ENCODE data around the gene PLAGL1. TPM values are rescaled to one million over a fixed set of nuclear protein-coding genes. Genes with fewer than 3 reads are reported as not detected.
A peak's percentile ranks its signal among the peaks of the same experiment; 100 is the strongest.

The PLAGL1 gene
- total RNA-seq, 2 donors from 2014 or later, result 13.2 to 25.8 TPM

DNA sequence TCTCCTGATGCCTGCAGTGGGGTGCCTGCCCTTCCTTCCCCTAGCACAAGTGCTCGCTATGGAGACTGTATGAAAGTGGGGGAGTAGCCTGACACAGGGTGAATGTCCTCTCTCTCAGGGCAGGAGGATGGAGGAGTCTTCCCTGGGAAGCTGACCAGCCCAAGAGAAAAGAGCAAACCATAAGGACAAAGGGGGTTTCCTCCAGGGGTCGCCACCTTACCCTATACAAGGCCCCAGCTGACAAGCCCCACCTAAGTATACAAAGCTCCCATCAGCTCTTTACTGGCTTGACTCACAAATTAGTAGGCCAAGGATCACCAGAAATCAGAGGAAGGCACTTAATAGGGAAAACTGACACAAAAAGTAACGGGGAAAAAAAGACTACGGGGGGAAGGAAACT lies 54.1 kb downstream of the PLAGL1 start:
- WGBS, result 87% methylated on average over 4 of the region's 4 CpGs
- no peaks in the 10 kb centered on the region for H3K4me1 ChIP-seq (replicated peaks)
- no peaks in the 10 kb centered on the region for H3K27me3 ChIP-seq (replicated peaks; ENCODE audit: insufficient read depth)
- no peaks in the 10 kb centered on the region for H3K36me3 ChIP-seq
- no peak overlapping the region for H3K27ac ChIP-seq
- no peaks in the 10 kb centered on the region for H3K9me3 ChIP-seq
- intact Hi-C loops (cut with DNase I), result no loop called here
- H3K4me3 ChIP-seq, result no peak overlapping the region
- no peak for DNase-seq (ENCODE audit: low spot score)
- TF ChIP-seq POLR2AphosphoS5 (IDR thresholded peaks at IDR 0.05), result no peak
- TF ChIP-seq, protein P1, sequence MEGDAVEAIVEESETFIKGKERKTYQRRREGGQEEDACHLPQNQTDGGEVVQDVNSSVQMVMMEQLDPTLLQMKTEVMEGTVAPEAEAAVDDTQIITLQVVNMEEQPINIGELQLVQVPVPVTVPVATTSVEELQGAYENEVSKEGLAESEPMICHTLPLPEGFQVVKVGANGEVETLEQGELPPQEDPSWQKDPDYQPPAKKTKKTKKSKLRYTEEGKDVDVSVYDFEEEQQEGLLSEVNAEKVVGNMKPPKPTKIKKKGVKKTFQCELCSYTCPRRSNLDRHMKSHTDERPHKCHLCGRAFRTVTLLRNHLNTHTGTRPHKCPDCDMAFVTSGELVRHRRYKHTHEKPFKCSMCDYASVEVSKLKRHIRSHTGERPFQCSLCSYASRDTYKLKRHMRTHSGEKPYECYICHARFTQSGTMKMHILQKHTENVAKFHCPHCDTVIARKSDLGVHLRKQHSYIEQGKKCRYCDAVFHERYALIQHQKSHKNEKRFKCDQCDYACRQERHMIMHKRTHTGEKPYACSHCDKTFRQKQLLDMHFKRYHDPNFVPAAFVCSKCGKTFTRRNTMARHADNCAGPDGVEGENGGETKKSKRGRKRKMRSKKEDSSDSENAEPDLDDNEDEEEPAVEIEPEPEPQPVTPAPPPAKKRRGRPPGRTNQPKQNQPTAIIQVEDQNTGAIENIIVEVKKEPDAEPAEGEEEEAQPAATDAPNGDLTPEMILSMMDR (IDR thresholded peaks at IDR 0.05), result no peak
- no peak for TF ChIP-seq POLR2A (IDR thresholded peaks at IDR 0.05)

DNA sequence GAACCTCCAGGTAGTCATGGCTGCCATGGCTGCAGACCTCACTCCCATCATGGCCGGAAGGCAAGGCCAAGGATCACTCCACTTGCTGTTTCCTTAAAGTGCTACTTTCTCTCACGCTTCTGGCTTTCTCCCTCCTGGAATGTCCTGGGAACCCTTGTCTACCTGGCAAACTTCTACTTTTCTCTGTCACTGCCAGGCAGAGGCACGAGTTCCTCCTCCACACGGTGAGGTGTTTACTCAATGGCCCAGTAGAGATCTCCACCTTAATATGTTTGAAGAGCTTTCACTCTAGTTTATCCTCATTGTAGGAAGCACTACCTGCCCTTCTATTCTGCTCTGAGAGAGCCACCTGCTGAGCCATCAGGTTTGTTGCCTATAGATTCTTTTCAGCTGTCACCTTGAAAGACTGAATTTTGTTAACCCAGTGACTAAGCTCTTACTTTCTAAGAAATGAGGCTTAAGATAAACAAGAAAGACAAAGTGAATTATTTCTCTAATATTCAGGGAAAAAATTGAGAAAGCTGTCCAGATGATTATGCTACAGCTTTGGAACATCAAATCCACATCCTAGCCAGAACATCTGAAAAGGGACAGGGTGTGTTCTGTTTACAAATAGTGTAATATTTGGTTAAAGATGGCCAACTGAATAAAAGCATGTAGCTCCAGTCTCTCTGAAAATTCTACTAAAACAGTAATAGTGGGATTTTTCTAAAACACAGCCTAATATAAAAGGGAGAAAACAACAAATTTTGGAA lies 54.9 kb downstream of the PLAGL1 start:
- H3K36me3 ChIP-seq, result no peaks in the 10 kb centered on the region
- DNase-seq (ENCODE audit: low spot score), result no peak
- TF ChIP-seq, protein P1 (IDR thresholded peaks at IDR 0.05), result no peak
- TF ChIP-seq POLR2AphosphoS5 (IDR thresholded peaks at IDR 0.05) (no peak), POLR2A (IDR thresholded peaks at IDR 0.05) (no peak)
- H3K4me1 ChIP-seq (replicated peaks), result no peaks in the 10 kb centered on the region
- H3K4me3 ChIP-seq, result no peak overlapping the region
- no peaks in the 10 kb centered on the region for H3K9me3 ChIP-seq
- intact Hi-C loops (cut with DNase I), result no loop called here
- no peaks in the 10 kb centered on the region for H3K27me3 ChIP-seq (replicated peaks; ENCODE audit: insufficient read depth)
- H3K27ac ChIP-seq, result no peak overlapping the region
- 65% methylated on average over 4 of the region's 4 CpGs for WGBS

DNA sequence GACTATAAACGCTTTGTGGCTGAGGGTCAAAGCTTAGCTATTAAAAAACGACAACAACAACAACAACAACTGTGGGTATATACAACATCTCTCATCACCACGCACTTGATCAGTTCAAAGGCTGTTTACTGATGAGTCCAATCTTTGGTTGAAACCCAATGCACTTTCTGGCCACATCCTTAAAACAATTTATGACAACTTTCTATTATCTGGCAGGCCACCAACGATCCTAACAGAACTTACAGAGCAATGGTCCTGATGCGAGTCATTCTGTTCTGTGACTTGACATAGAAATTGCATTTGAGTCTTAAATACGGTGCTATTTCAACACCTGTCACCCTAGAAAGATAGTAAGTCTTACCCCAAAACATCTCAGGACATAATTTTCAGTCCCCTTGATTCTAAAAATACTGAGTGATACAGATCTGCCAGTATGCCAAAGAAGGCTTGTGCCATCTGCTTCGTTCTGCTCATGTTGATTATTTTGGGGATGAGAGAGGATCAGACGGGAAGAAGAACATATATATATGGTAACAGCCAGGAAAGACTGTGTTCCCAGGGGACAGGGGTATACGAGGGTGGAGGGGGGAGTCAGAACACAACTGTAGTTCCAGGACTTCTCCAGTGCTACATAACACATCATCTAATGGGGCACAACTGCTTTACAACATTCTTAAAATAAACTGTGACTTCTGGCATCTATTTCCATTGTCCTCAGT lies 55.8 kb downstream of the PLAGL1 start:
- no peaks in the 10 kb centered on the region for H3K9me3 ChIP-seq
- H3K4me3 ChIP-seq, result no peak overlapping the region
- WGBS, result 85% methylated on average over 9 of the region's 9 CpGs
- no peak overlapping the region for H3K27ac ChIP-seq
- H3K4me1 ChIP-seq (replicated peaks), result no peaks in the 10 kb centered on the region
- no peaks in the 10 kb centered on the region for H3K36me3 ChIP-seq
- DNase-seq (ENCODE audit: low spot score), result no peak
- intact Hi-C loops (cut with DNase I), result no loop called here
- no peaks in the 10 kb centered on the region for H3K27me3 ChIP-seq (replicated peaks; ENCODE audit: insufficient read depth)
- no peak for TF ChIP-seq POLR2AphosphoS5 (IDR thresholded peaks at IDR 0.05)
- no peak for TF ChIP-seq POLR2A (IDR thresholded peaks at IDR 0.05)
- TF ChIP-seq, protein P1 (IDR thresholded peaks at IDR 0.05), result no peak

GRCh38 chr6:143950875-143951274 lies 57.2 kb downstream of the PLAGL1 start:
- intact Hi-C loops (cut with DNase I), result no loop called here
- Histone ChIP-seq H3K36me3 (no peaks in the 10 kb centered on the region), H3K27me3 (replicated peaks; ENCODE audit: insufficient read depth) (no peaks in the 10 kb centered on the region), H3K4me3 (no peak overlapping the region), H3K4me1 (replicated peaks) (no peaks in the 10 kb centered on the region), H3K27ac (no peak overlapping the region), H3K9me3 (no peaks in the 10 kb centered on the region)
- no peak for TF ChIP-seq POLR2A (IDR thresholded peaks at IDR 0.05)
- TF ChIP-seq, protein P1 (IDR thresholded peaks at IDR 0.05), result no peak
- peak; percentile 43 for TF ChIP-seq POLR2AphosphoS5 (IDR thresholded peaks at IDR 0.05)
- WGBS, result 47% methylated on average over 3 of the region's 3 CpGs
- DNase-seq (ENCODE audit: low spot score), result peak; percentile 12
